ENCODE results near the gene SLC6A19. TPM values are rescaled to one million over a fixed set of nuclear protein-coding genes. Genes with fewer than 3 reads are reported as not detected.

Gene SLC6A19
- total and polyA plus RNA-seq, 12 donors, result 0.11 TPM; not detected in 11

GRCh38 chr5:1222621-1223277 is 21.4 kb downstream of the SLC6A19 start:
- intact Hi-C loops (cut with DNase I), result no loop called here
- Histone ChIP-seq H3K36me3 (no peaks in the 10 kb centered on the region), H3K9me3 (no peaks in the 10 kb centered on the region), H3K4me1 (no peaks in the 10 kb centered on the region), H3K27me3 (peaks cover 0 to 13% (median 0%) of the 10 kb centered on the region in 7 donors), H3K27ac (no peak overlapping the region), H3K4me3 (no peak overlapping the region)
- WGBS, 2 donors, result 85 to 86% methylated on average over 27 of the region's 27 CpGs
- TF ChIP-seq CTCF (IDR thresholded peaks at IDR 0.05), result no peak
- ATAC-seq (no peak), DNase-seq (no peak)

GRCh38 chr5:1223278-1223670 is 21.9 kb downstream of the SLC6A19 start:
- intact Hi-C loops (cut with DNase I), result no loop called here
- WGBS, 2 donors, result 84 to 86% methylated on average over 12 of the region's 12 CpGs

GRCh38 chr5:1224631-1225030 is 23.2 kb downstream of the SLC6A19 start:
- Histone ChIP-seq H3K27ac (no peak overlapping the region), H3K4me3 (no peak overlapping the region), H3K36me3 (no peaks in the 10 kb centered on the region), H3K27me3 (peaks cover 0 to 9% (median 0%) of the 10 kb centered on the region in 7 donors), H3K4me1 (no peaks in the 10 kb centered on the region), H3K9me3 (no peaks in the 10 kb centered on the region)
- DNase-seq (no peak), ATAC-seq (no peak)
- 83 to 86% methylated on average over 15 of the region's 15 CpGs for WGBS, 2 donors
- TF ChIP-seq CTCF (IDR thresholded peaks at IDR 0.05), result no peak
- intact Hi-C loops (cut with DNase I), result no loop called here

More at GRCh38 chr5:1223278-1223670, 21.9 kb downstream of the SLC6A19 start:
- ATAC-seq (no peak), DNase-seq (no peak)
- H3K9me3 ChIP-seq, result no peaks in the 10 kb centered on the region
- no peak overlapping the region for H3K27ac ChIP-seq
- H3K4me3 ChIP-seq, result no peak overlapping the region
- H3K4me1 ChIP-seq, result no peaks in the 10 kb centered on the region
- peaks cover 0 to 10% (median 0%) of the 10 kb centered on the region in 7 donors for H3K27me3 ChIP-seq
- no peak for TF ChIP-seq CTCF (IDR thresholded peaks at IDR 0.05)
- H3K36me3 ChIP-seq, result no peaks in the 10 kb centered on the region

GRCh38 chr5:1225081-1225480 is 23.7 kb downstream of the SLC6A19 start, which contains the start of gene SLC6A18:
Gene SLC6A18 (plus strand): TSS chr5:1225381. CDS start chr5:1225478, 97 bp downstream.
- Histone ChIP-seq H3K36me3 (no peaks in the 10 kb centered on the region), H3K4me3 (no peak within 1 kb of the TSS), H3K27me3 (peaks cover 0 to 10% (median 0%) of the 10 kb centered on the region in 7 donors), H3K4me1 (no peaks in the 10 kb centered on the region), H3K27ac (no peak within 1 kb of the TSS), H3K9me3 (no peaks in the 10 kb centered on the region)
- WGBS, 2 donors, result 73% methylated on average over 11 of the region's 11 CpGs
- ATAC-seq, result no peak
- no peak for DNase-seq
- intact Hi-C loops (cut with DNase I), result no loop called here
- no peak for TF ChIP-seq CTCF (IDR thresholded peaks at IDR 0.05)
